NCI-H748 (cell line): Measurements from ENCODE around the gene IKBKE.

Experiments used
- DNase-seq: peaks from one replicate; lab custom pipeline; 2025; ENCODE audit not compliant: unreplicated experiment; lab: John Stamatoyannopoulos, UW

The IKBKE gene

DNA sequence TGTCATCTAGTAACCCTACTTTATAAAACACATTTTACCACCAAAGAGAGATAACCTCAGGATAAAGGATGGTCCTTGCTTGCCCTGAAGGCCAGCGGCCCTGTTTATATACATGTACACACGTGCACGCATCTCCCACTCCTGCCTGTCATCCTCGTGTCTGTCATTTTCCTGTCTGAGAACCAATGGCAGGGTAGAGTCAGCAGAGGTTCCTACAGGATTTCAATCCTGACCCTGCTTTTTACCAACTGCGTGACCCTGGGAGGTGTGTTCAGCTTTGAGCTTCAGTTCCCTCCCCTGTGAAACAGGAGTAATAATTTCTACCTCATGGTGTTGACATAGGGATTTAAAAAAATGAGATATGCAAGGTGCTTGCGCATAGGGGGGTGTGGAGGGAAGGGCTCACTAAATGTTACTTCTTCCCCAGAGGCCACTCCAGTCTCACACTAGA is 24.8 kb downstream of the IKBKE start:
- no peak for DNase-seq

DNA sequence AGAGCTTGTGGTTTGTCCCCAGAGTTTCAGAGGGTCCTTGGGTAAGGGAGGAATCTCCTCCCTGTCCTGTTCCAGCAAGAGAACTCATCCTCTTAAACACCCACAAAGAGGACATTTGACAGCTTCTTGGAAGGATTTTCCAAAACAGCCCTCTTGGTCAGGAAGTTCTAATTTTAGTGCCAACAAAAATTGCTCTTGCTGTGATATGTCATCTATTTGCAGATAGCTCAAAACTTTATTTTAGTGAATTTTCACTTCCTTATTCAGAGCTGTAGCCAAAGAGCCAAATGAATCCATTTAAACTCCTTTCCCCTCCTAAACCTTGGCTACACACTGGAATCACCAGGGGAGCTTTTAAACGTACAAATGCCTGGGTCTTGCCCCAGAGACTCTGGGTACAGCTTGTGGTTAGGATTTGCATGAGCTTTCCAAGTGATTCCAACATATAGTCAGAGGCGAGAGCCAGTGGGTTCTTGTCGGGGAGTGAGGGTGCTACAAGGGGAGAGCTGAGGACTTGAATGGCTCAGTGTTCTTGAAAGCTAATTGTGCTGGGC is 25.3 kb downstream of the IKBKE start:
- no peak for DNase-seq

DNA sequence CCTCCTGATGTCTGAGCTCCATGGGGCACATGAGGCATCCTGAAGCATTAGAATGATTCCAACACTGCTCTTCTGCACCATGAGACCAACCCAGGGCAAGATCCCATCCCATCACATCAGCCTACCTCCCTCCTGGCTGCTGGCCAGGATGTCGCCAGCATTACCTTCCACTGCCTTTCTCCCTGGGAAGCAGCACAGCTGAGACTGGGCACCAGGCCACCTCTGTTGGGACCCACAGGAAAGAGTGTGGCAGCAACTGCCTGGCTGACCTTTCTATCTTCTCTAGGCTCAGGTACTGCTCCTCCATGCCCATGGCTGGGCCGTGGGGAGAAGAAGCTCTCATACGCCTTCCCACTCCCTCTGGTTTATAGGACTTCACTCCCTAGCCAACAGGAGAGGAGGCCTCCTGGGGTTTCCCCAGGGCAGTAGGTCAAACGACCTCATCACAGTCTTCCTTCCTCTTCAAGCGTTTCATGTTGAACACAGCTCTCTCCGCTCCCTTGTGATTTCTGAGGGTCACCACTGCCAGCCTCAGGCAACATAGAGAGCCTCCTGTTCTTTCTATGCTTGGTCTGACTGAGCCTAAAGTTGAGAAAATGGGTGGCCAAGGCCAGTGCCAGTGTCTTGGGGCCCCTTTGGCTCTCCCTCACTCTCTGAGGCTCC is 26.0 kb downstream of the IKBKE start:
- peak; percentile 6 for DNase-seq

DNA sequence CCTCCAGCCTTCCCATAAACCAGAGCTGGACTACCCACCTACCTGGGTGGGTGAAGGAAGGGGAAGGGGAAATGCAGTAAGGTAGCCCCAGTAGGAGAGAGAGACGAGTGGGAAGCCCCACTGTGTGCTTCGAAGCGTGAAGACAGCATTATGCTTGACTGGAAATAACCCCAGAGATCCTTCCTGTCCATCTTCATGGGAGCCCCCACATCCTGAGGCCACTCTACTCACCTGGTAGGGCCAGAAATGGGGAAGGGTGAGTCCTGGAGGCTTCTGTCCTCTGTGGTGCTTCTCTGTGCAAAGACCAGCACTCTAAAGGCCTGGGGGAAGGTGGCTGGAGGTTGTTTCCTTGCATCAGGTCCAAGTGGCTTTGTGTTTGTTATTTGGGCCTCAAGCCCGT is 27.1 kb downstream of the IKBKE start:
- DNase-seq, result no peak

DNA sequence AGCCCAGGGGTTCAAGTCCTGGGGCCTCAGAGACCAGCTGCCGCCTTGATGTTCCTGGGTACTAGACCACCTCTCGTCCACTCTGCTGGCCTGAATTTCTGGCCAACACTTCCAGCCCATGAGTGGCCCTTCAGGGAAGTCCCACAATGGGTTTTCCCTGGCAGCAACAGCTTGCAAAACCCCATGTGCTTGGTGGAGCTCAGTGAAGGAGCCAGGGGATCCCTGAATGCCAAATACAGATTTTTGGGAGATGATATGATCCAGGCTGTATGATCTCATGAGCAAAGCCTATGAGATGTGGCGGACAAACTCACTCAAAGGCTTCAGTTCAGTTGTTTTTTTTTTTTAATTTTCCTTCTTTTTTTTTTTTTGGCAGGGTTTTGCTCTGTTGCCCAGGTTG is 27.5 kb downstream of the IKBKE start:
- no peak for DNase-seq

DNA sequence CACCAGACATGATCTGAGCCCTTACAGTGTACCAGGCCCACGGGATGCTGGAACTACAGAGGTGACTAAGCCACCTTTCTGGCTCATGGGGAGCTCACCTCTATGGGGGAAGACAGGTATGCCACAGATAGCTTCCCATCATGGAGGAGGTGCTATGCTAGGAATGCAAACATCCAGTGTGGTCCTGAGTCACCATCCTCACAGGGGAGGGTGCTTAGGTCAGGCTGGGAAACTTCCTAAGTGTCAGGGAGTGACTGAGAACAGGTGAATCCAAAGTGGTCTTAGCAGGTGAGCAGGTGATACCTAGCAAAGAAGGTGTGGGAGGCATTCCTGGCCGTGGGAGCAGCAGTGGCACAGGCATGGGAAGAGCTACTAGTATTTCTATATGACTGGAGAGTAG is 28.4 kb downstream of the IKBKE start:
- DNase-seq, result no peak

DNA sequence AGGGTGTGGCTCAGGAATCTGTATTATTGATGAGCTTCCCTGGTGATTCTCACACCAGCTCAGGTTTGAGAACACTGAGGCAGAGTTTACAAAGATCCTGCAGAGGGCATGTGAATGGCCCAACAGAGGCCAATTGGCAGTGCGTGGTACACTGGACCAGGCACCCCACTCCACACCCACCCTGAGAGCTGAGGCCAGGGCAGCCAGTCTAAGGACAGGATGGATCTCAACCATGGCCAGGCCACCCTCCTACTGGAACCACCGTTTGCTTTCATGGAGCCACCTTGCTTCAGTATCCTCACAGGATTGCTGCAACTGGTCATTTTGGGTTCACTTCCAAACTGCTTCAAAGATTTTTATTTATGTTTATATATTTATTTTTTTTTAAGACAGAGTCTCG is 29.8 kb downstream of the IKBKE start:
- no peak for DNase-seq

DNA sequence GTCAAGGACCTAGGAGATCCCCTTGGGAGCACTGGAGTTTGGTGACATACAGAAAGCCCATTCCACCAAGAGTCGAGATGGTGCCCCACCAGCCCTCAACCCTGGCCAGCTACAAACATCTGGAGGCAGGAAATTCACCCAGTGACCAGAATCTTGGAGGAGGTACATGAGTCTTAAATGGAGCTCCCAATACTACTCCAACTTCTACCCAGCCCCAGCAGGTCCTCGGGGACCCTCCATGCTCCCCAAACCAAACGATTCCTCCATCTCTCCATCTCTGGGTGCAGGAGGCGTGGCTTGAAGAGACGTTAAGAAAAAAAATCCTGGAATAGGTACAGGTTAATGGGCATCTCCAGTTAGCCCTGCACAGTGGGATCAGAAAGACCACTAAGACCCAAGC is 31.6 kb downstream of the IKBKE start:
- no peak for DNase-seq

DNA sequence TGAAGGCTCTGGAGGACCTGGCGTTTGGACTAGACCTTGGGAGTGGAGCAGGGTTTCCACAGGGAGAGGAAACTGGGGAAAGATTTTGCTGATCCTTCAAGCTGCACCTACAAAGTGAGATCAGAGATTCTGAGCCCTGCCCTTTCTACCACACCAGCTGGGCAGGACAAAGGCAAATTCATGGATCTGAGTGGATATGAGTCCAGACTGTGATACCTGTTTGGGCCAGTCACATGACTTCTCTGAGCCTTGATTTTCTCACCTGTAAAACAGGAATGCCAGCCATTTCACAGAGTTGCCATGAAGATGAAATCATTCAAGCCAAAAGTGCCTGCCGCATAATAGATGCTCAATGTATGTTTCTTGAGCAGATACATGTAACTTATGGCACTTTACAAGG is 32.1 kb downstream of the IKBKE start:
- no peak for DNase-seq

DNA sequence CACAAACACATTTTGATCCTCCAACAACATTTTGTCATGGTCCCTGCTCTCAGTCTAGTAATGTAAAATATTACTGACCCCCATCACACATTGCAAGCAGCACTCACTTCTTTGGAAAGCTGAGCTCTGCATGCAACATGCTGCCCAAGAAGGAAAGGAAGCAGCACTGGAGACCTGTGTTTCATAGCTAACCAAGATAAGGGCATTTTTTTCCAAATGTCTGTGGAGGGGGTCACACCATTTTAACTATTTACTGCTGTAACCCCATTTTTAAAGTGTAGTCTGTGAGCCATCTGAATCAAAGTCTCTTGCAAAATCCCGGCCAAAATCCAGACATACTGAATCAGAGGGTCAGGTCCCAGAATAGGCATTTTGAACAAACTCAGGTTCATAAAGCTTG is 32.5 kb downstream of the IKBKE start:
- DNase-seq, result no peak

DNA sequence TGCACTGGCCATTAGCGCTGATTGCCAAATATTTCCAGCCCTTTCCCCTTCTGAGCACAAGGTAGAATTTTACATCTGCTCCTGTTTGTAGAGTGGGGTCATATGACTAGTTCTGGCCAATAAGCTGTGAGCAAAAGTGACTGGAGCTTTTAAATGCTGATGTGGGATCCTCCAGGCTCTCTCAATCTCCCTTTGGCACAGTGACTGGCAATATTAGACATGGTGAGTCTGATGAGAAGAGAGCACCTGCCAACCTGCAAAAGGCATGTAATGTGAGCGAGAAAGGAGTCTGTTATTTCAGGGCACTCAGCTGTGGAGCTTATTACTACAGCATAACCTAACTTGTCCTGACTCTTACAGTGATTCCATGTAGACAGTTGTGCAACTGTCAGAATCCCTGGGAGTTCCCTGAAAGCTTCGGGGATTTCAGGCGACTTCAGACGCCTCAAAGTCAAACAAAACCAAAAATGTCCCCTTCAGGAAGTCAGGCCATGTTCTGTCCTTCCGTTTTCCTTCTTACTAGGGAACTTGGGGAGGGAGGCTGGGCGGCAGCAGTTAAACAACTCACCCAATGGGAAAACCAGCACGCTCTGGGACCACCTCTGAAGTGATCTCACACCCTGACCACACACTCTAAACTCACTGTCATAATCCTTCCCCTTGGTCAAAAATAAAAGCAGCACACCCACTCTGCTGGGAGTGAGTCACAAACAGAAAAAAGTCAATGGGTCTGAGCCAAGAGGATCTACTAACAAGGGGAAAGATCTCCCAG is 33.5 kb downstream of the IKBKE start:
- DNase-seq, result no peak

DNA sequence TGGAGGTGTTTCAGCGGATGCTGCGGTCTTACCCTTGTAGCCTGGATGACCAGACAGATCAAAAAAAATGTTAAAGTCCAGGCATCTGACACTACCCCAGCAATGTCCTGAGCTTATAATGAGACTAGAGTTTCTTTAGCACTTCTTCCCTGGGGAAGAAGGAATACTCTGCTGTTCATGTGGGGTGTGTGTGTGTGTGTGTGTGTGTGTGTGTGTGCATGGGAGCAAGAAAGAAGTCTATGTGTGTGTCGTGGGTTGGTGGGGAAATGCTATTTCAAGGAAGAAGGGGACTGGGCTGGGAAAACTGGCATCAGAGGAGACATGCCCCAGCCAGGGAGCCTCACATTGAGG is 34.1 kb downstream of the IKBKE start:
- DNase-seq, result no peak

DNA sequence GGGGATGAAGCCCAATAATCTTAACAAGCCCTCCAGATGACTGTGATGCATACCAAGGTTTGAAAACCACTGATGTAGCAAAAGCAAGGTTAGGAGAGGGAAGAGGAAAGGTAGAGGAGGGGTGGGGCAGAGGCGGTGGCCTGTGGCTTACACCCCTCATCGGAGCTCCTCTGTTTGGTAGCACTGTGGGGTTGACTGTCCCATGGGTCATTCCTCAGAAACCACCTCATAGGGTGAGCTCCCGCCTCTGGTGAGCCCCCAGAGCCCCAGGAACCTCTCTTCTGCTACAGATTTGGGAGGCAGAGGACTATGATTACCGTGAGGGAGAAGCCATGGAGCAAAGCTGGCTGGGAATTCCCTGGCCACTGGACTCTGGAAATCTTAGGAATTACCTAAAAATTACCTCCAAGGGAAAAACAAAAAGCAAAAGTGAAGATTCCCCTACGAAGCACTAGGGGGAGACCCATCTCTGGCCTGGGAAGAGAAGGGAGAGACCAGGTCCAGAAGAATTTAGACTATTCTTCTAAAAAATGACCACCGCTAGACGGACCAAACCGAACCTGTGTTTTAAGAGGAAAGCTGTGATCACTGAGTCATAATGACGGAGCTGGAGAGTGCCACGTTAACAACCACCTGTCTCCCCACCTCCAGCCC is 35.6 kb downstream of the IKBKE start:
- DNase-seq, result no peak

DNA sequence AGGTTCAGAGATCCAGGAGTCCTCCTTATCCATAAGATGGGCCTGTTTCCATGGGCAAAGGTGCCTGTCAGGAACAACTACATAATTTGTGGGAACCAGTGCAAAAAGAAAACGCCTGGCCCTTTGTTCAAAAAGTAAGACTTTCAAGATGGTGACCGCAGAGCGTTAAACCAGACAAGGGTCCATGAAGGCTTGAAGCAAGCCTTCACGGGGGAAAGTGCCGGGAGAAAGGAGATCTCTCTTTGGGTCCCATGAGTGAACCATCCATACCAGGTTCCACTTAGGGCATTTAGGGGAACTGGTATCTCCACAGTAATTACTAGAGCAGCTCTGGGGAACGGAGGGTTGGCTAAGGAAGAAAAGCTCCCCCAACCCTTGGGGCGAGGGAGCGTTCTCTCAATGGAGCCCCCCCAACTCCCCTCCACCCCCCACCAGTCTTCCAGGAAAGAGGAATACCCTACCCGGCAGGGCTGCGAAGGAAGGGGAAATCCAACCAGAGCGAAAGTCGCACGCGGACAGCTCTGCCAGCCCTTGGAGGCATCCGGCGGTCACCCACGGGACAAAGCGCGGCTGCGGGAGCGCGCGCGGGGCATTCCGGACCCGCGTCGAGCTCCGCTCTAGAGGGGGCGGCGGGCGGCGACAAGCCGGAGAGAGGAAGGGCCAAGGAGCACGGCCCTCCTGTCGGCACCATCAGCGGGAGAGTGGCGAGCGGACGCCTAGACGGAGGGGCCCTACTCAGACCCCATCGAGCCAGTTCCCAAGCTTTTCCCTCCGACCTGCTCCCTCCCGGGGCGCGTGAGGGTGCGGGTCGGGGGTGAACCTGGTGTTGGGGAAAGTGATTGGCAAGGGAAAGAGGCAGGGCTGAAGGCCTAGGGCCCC is 36.4 kb downstream of the IKBKE start:
- peak; percentile 12 for DNase-seq

DNA sequence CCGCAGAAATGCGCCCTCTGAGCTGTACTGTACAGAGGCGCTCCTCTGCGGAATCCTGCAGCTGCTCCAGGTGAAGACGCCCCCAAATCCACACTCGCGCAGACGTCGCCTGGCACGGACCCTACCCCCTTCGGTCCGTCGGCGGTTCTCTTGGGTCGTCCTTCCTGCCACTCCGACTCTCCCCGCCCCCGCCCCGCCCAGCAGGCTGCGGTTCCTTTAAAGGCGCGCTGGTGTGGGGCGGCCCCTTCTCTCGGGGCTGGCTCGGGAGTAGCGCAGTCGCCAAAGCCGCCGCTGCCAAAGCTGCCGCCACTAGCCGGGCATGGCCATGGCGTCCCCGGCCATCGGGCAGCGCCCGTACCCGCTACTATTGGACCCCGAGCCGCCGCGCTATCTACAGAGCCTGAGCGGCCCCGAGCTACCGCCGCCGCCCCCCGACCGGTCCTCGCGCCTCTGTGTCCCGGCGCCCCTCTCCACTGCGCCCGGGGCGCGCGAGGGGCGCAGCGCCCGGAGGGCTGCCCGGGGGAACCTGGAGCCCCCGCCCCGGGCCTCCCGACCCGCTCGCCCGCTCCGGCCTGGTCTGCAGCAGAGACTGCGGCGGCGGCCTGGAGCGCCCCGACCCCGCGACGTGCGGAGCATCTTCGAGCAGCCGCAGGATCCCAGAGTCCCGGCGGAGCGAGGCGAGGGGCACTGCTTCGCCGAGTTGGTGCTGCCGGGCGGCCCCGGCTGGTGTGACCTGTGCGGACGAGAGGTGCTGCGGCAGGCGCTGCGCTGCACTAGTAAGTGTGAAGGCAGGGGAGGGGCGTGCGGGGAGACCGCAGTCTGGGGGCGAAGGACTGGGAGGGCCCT is 37.2 kb downstream of the IKBKE start, which contains the start of gene RASSF5:
Gene RASSF5 (plus strand): TSS at position 248 of the 846 bp plus-strand sequence. CDS start 72 bp downstream, at position 320.
- peak; percentile 61 for DNase-seq

DNA sequence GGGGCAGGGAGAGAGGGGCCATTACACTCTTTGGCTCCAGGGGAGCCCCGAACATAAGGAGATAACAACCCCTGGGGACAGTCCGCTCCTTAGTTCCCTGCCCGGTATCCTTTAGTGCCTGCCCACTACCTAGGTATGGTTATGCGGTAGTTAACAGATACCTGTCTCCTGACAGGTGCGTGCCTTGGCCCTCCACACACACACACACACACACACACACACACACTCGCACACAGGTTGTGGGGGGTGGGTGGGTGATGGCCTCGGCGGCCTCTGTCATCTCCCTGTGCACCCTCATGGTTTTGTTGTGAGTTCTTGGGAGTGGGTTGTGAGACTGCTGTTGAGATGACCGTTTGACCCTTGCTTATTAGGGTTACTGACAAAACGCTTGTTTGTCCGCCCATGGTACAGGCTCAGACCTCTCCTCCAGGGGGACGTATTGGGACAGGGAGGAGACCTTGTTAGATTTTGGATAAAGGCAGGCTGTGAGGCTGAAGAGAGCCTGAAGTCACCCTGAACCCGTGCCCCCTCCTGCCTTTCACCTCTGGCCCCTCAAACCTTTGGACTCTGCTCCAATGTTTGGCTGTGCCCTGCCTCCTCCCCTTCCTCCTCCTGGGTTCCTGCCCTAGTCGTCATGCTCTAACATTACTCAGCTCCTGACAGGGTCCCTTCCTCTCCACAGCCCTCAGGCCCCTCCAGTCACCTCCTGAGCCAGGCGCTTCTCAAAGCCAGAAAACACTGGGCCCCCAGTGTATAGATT is 38.0 kb downstream of the IKBKE start:
- DNase-seq, result no peak

DNA sequence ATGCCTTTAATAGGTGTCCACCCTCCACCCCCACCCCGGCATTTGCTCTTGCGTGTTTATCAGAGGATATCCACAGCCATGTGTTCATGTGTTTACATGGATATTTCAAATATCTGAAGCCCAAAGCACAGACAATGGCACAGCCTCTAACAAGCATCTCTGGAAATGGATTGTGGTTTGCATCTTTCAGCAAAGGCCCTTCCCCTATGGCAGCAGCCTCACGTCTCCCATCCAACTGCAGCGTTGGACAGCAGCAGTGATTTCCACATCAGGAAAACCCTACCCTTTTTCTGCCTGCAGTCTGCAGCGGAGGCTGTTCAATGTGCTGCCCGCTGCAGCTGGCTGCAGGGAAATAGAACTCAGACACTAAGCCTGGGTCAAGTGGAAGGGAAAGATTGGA is 38.7 kb downstream of the IKBKE start:
- DNase-seq, result no peak

DNA sequence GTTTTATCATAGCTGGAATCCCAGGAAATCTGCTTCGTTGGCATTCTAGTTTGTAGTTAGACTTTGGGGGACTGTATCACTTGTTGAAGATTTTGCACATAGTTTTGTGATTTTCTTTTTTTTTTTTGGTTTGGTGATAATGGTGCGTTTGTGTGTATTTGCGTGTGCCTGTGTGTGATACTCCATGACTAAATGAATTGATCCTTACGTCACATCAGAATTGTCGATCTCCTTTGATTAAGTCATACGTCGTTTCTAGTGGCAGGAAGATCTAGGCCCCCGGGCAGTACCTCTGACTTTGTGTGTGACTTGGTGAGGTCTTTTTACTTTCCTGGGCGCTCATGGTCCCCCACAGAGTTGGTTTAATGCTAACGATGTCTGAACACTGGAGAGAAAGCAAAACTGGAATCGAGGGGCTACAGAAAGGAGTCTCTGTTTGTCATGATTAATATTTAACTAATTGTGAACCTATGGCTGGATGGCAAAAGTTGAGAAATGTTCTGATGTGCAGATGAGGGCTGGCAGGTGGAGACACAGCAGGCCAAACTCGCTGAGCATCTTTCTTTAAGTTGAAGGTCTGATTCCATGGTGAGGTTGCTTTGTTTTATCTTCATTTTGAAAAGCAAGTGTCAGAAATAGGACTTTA is 39.5 kb downstream of the IKBKE start:
- DNase-seq, result no peak

DNA sequence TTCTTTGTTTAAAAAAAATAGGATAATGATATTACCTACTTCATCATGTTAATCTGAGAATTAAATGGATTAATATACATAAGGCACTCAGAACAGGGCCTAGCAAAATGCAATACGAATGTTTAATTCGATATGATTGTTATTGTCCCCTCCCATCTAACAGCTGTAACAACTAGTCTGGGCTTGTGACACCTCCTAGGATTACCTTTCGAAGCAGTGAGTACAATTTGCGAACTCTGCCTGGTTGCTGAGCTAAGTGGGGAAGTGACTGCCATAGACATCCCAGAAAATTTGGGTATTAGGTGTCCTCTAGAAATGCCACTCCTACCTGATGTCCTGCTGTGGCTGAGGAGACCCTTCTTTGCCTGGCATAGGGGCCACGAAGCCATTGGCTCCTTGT is 40.1 kb downstream of the IKBKE start:
- no peak for DNase-seq
